Neural cell (in vitro differentiated cells): ENCODE results near the gene OR2S2. TPM values are rescaled to one million over a fixed set of nuclear protein-coding genes. Genes with fewer than 3 reads are reported as not detected.

Experiments used
- H2AFZ ChIP-seq: fragments of 200-600, 300-800 bp; sonication (generic), shearing (Covaris generic); 2 replicates; pipeline ENCODE4 v1.6.0; 2014; ENCODE audit warnings: low read depth, mild to moderate bottlenecking, antibody characterized with exemption, low read length, moderate library complexity
- H3F3A ChIP-seq: fragments of 200-600 bp; shearing (Covaris generic); 2 replicates; pipeline ENCODE4 v1.6.1; 2016; ENCODE audit warnings: mild to moderate bottlenecking, moderate library complexity, mixed read lengths, antibody characterized with exemption, low read length; ENCODE audit not compliant: insufficient read depth, poor library complexity, severe bottlenecking
- H3K27ac ChIP-seq: fragments of 200-600, 300-800 bp; sonication (generic), shearing (Covaris generic); 2 replicates; pipeline ENCODE4 v1.5.1; 2014; ENCODE audit warnings: mild to moderate bottlenecking, low read length, moderate library complexity
- H3K27me3 ChIP-seq: fragments of 300-800, 200-600 bp; sonication (generic), shearing (Covaris generic); 2 replicates; pipeline ENCODE4 v1.6.0; 2014; ENCODE audit warnings: mild to moderate bottlenecking, low read depth, low read length, moderate library complexity; ENCODE audit not compliant: insufficient read depth
- H3K36me3 ChIP-seq: fragments of 300-800, 200-600 bp; sonication (generic), shearing (Covaris generic); 2 replicates; pipeline ENCODE4 v1.5.1; 2014; ENCODE audit warnings: mild to moderate bottlenecking, antibody characterized with exemption, low read length, moderate library complexity; ENCODE audit not compliant: insufficient read depth
- H3K4me2 ChIP-seq: fragments of 300-800, 200-600 bp; sonication (generic), shearing (Covaris generic); 2 replicates; pipeline ENCODE4 v1.6.0; 2014; ENCODE audit warnings: mild to moderate bottlenecking, low read length
- H3K4me3 ChIP-seq: fragments of 300-800, 200-600 bp; sonication (generic), shearing (Covaris generic); 2 replicates; pipeline ENCODE4 v1.5.1; 2014; ENCODE audit warnings: mild to moderate bottlenecking, low read length, moderate library complexity
- H3K79me2 ChIP-seq: fragments of 200-600 bp; shearing (Covaris generic); replicated peaks from 2 replicates; pipeline ENCODE4 v1.6.0; 2014; ENCODE audit warnings: mild to moderate bottlenecking, low read length, moderate library complexity; ENCODE audit not compliant: insufficient read depth
- H3K9ac ChIP-seq: fragments of 300-800, 200-600 bp; sonication (generic), shearing (Covaris generic); 2 replicates; pipeline ENCODE4 v1.6.1; 2016; ENCODE audit warnings: mild to moderate bottlenecking, low read length, mixed read lengths
- H3K9me2 ChIP-seq: fragments of 200-600 bp; shearing (Covaris generic); 2 replicates; pipeline ENCODE4 v1.6.1; 2016; ENCODE audit warnings: mild to moderate bottlenecking, low read length, mixed read lengths; ENCODE audit not compliant: insufficient read depth
- H3K9me3 ChIP-seq: fragments of 200-600, 300-800 bp; sonication (generic), shearing (Covaris generic); 2 replicates; pipeline ENCODE4 v1.6.1; 2016; ENCODE audit warnings: mild to moderate bottlenecking, mixed run types, low read length, moderate library complexity, mixed read lengths
- H4K20me1 ChIP-seq: fragments of 200-600 bp; shearing (Covaris generic); 2 replicates; pipeline ENCODE4 v1.6.1; 2016; ENCODE audit warnings: mild to moderate bottlenecking, mixed run types; ENCODE audit not compliant: insufficient read depth
- CTCF ChIP-seq: fragments of 450-650 bp; IDR thresholded peaks from 2 replicates; pipeline ENCODE4 v1.5.1; 2014; ENCODE audit warnings: antibody characterized with exemption, mild to moderate bottlenecking, moderate library complexity; ENCODE audit not compliant: poor library complexity, severe bottlenecking
- EP300 ChIP-seq: fragments of 450-650 bp; conservative IDR thresholded peaks from 2 replicates; pipeline ENCODE4 v1.6.1; 2014; ENCODE audit warnings: antibody characterized with exemption, mild to moderate bottlenecking, moderate library complexity; ENCODE audit not compliant: poor library complexity, severe bottlenecking
- EZH2 ChIP-seq: fragments of 200-600, 300-800 bp; shearing (Covaris generic), sonication (generic); IDR thresholded peaks from 2 replicates; pipeline ENCODE4 v1.6.1; 2014; ENCODE audit warnings: antibody characterized with exemption, low read length, borderline replicate concordance, mild to moderate bottlenecking; ENCODE audit not compliant: insufficient read depth, poor library complexity, severe bottlenecking
- MXI1 ChIP-seq: fragments of 450-650 bp; conservative IDR thresholded peaks from 2 replicates; pipeline ENCODE4 v1.6.1; 2014; ENCODE audit warnings: antibody characterized with exemption, mild to moderate bottlenecking; ENCODE audit not compliant: poor library complexity, severe bottlenecking
- POLR2AphosphoS5 ChIP-seq: IDR thresholded peaks from 2 replicates; pipeline ENCODE4 v1.6.1; 2012
- RAD21 ChIP-seq: fragments of 450-650 bp; conservative IDR thresholded peaks from 2 replicates; pipeline ENCODE4 v1.6.1; 2014; ENCODE audit warnings: antibody characterized with exemption, mild to moderate bottlenecking, moderate library complexity
- REST ChIP-seq: IDR thresholded peaks from 2 replicates; pipeline ENCODE4 v1.6.1; 2012; ENCODE audit warnings: borderline replicate concordance
- SMC3 ChIP-seq: fragments of 450-650 bp; conservative IDR thresholded peaks from 2 replicates; pipeline ENCODE4 v1.6.1; 2014; ENCODE audit warnings: antibody characterized with exemption, mild to moderate bottlenecking, moderate library complexity; ENCODE audit not compliant: poor library complexity
- TAF1 ChIP-seq: IDR thresholded peaks from 2 replicates; pipeline ENCODE4 v1.6.1; 2012; ENCODE audit warnings: low read depth
- polyA plus RNA-seq: library from polyadenylated mRNA; depleted of rRNA; stranded (reverse); fragments of >200 nt; gene quantifications from 2 replicates; pipeline ENCODE4 v1.2.3, GENCODE V29; 2014

OR2S2 gene
- polyA plus RNA-seq, 1 donor from 2014 or later: not detected

GRCh38 chr9:35981699-35982098 lies 23.7 kb upstream of the OR2S2 start:
- Histone ChIP-seq H3K9me2 (no peaks in the 10 kb centered on the region), H3K27ac (no peak overlapping the region), H3F3A (no peaks in the 10 kb centered on the region), H3K9ac (no peak overlapping the region), H3K79me2 (no peaks in the 10 kb centered on the region), H4K20me1 (no peaks in the 10 kb centered on the region), H3K36me3 (no peaks in the 10 kb centered on the region), H2AFZ (no peak overlapping the region), H3K4me2 (no peak overlapping the region), H3K9me3 (no peaks in the 10 kb centered on the region), H3K27me3 (no peaks in the 10 kb centered on the region), H3K4me3 (no peak overlapping the region)
- TF ChIP-seq RAD21 (no peak), REST (no peak), CTCF (no peak), MXI1 (no peak), POLR2AphosphoS5 (no peak), EZH2 (no peak), EP300 (no peak), SMC3 (no peak), TAF1 (no peak)

GRCh38 chr9:35980289-35981011 lies 22.5 kb upstream of the OR2S2 start:
- H3K4me3 ChIP-seq: no peak overlapping the region
- H4K20me1 ChIP-seq: no peaks in the 10 kb centered on the region
- no peak overlapping the region for H3K4me2 ChIP-seq
- H3K9me3 ChIP-seq: no peaks in the 10 kb centered on the region
- H3K9ac ChIP-seq: no peak overlapping the region
- H3K79me2 ChIP-seq: no peaks in the 10 kb centered on the region
- no peaks in the 10 kb centered on the region for H3K9me2 ChIP-seq
- no peak overlapping the region for H3K27ac ChIP-seq
- no peaks in the 10 kb centered on the region for H3F3A ChIP-seq
- H3K36me3 ChIP-seq: no peaks in the 10 kb centered on the region
- H3K27me3 ChIP-seq: no peaks in the 10 kb centered on the region
- no peak for TF ChIP-seq EP300
- TF ChIP-seq TAF1: no peak
- no peak for TF ChIP-seq SMC3
- TF ChIP-seq EZH2: no peak
- no peak for TF ChIP-seq CTCF
- no peak for TF ChIP-seq MXI1
- no peak for TF ChIP-seq REST
- TF ChIP-seq POLR2AphosphoS5: no peak
- TF ChIP-seq RAD21: no peak
- no peak overlapping the region for H2AFZ ChIP-seq
